Stomach (tissue), 4 donors: ENCODE results near the gene ETV7.

Source experiments
- EP300 ChIP-seq: sonication (generic); formaldehyde crosslinking; IDR thresholded peaks from one replicate; pipeline ENCODE4 v1.6.1; 2017; ENCODE audit warnings: antibody characterized with exemption
- POLR2A ChIP-seq, 4 donors: fragments of 450-650 bp; IDR thresholded peaks; one replicate each; pipeline ENCODE4 v1.6.1; 2016; ENCODE audit warnings: antibody characterized with exemption in 4 of 4, control low read depth in 2 of 4, mild to moderate bottlenecking in 1 of 4, moderate library complexity in 1 of 4
- POLR2AphosphoS5 ChIP-seq, 3 donors: sonication (generic); formaldehyde crosslinking; IDR thresholded peaks; one replicate each; pipeline ENCODE4 v1.6.1; 2016; ENCODE audit warnings: antibody characterized with exemption in 3 of 3
- TF ChIP-seq, protein P1 (sequence below), 7 experiments: fragments of 450-650 bp in 4 of 7; fragments of 200-600 bp in 3 of 7; sonication (generic) in 3 of 7; IDR thresholded peaks; one replicate each; pipeline ENCODE4 v1.5.1; 2016 to 2019; ENCODE audit warnings: antibody characterized with exemption in 7 of 7, control low read depth in 2 of 7, mild to moderate bottlenecking in 1 of 7

DNA sequence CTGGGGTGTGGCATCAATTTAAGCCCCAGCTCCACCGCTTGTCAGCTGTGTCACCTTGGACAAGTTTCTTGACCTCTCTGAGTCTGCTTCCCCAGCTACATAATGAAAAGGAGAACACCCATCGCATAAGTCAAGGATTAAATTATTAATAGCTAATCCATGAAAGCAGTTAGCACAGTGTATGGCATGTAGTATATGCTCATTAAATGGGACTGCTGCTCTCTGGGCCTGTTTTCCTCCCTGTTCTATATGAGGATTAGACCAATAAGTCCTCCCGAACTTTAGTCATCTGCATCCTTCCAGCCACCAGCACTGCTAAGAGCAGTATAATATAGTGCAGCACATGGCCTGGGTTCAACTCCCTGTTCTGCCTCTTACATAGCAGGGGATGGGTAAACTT is 19.7 kb downstream of the ETV7 start:
- TF ChIP-seq POLR2AphosphoS5 (IDR thresholded peaks at IDR 0.05) (no peak), POLR2A (IDR thresholded peaks at IDR 0.05) (no peak), EP300 (no peak)
- TF ChIP-seq, protein P1, sequence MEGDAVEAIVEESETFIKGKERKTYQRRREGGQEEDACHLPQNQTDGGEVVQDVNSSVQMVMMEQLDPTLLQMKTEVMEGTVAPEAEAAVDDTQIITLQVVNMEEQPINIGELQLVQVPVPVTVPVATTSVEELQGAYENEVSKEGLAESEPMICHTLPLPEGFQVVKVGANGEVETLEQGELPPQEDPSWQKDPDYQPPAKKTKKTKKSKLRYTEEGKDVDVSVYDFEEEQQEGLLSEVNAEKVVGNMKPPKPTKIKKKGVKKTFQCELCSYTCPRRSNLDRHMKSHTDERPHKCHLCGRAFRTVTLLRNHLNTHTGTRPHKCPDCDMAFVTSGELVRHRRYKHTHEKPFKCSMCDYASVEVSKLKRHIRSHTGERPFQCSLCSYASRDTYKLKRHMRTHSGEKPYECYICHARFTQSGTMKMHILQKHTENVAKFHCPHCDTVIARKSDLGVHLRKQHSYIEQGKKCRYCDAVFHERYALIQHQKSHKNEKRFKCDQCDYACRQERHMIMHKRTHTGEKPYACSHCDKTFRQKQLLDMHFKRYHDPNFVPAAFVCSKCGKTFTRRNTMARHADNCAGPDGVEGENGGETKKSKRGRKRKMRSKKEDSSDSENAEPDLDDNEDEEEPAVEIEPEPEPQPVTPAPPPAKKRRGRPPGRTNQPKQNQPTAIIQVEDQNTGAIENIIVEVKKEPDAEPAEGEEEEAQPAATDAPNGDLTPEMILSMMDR (IDR thresholded peaks at IDR 0.05) = no peak
